Activated T-helper 17 cell treated with anti-CD3 and anti-CD28 coated beads, Interleukin-2, amount 50 U/mL, for 72 hours (primary cell): Measurements from ENCODE around the gene KIF5A. TPM values are rescaled to one million over a fixed set of nuclear protein-coding genes. Genes with fewer than 3 reads are reported as not detected.

Source experiments
- ATAC-seq: fragments of 150-1000 bp; cut with Tn5 transposase; replicated peaks from 2 replicates; pipeline ENCODE4 v1.10.0; 2021; ENCODE audit warnings: mild to moderate bottlenecking, moderate library complexity
- H3K27ac Mint-ChIP-seq: one replicate; pipeline ENCODE4 v1.8.0; 2022; ENCODE audit warnings: mixed read lengths
- H3K27me3 Mint-ChIP-seq: one replicate; pipeline ENCODE4 v1.8.0; 2022; ENCODE audit warnings: mixed read lengths
- H3K36me3 Mint-ChIP-seq: one replicate; pipeline ENCODE4 v1.8.0; 2022; ENCODE audit warnings: low read depth, mild to moderate bottlenecking, mixed read lengths
- H3K4me1 Mint-ChIP-seq: one replicate; pipeline ENCODE4 v1.8.0; 2022; ENCODE audit warnings: mixed read lengths
- H3K4me3 Mint-ChIP-seq: one replicate; pipeline ENCODE4 v1.8.0; 2022; ENCODE audit warnings: mild to moderate bottlenecking, mixed read lengths
- H3K9me3 Mint-ChIP-seq: one replicate; pipeline ENCODE4 v1.8.0; 2022; ENCODE audit warnings: mixed read lengths
- total RNA-seq, 2 donors: library from RNA; stranded (reverse); gene quantifications; one replicate each; pipeline ENCODE4 v1.2.3, GENCODE V29; 2022

Gene KIF5A
- total RNA-seq, 2 donors from 2014 or later = 2.0 to 3.0 TPM

GRCh38 chr12:57575771-57576612, 26.1 kb downstream of the KIF5A start:
- H3K9me3 Mint-ChIP-seq = no peaks in the 10 kb centered on the region
- H3K27ac Mint-ChIP-seq = no peak overlapping the region
- H3K4me3 Mint-ChIP-seq = no peak overlapping the region
- no peaks in the 10 kb centered on the region for H3K36me3 Mint-ChIP-seq
- no peaks in the 10 kb centered on the region for H3K27me3 Mint-ChIP-seq
- no peaks in the 10 kb centered on the region for H3K4me1 Mint-ChIP-seq
- ATAC-seq = no peak

- no peak overlapping the region for H3K4me3 Mint-ChIP-seq
- no peaks in the 10 kb centered on the region for H3K36me3 Mint-ChIP-seq
- H3K27ac Mint-ChIP-seq = no peak overlapping the region
- no peaks in the 10 kb centered on the region for H3K27me3 Mint-ChIP-seq
- no peak for ATAC-seq
- no peaks in the 10 kb centered on the region for H3K9me3 Mint-ChIP-seq
- no peaks in the 10 kb centered on the region for H3K4me1 Mint-ChIP-seq
Measured at GRCh38 chr12:57576613-57577160, 26.8 kb downstream of the KIF5A start.

GRCh38 chr12:57577981-57578758, 28.3 kb downstream of the KIF5A start:
- Mint-ChIP-seq H3K4me1 (peaks cover 2% of the 10 kb centered on the region), H3K4me3 (no peak overlapping the region), H3K27ac (no peak overlapping the region), H3K9me3 (no peaks in the 10 kb centered on the region), H3K27me3 (peaks cover 2% of the 10 kb centered on the region), H3K36me3 (no peaks in the 10 kb centered on the region)
- ATAC-seq = no peak

- peaks cover 6% of the 10 kb centered on the region for H3K4me1 Mint-ChIP-seq
- H3K27ac Mint-ChIP-seq = no peak overlapping the region
- no peak overlapping the region for H3K4me3 Mint-ChIP-seq
- peaks cover 4% of the 10 kb centered on the region for H3K27me3 Mint-ChIP-seq
- no peaks in the 10 kb centered on the region for H3K9me3 Mint-ChIP-seq
- no peaks in the 10 kb centered on the region for H3K36me3 Mint-ChIP-seq
- ATAC-seq = no peak
Measured at GRCh38 chr12:57579011-57579410, 29.2 kb downstream of the KIF5A start.

- ATAC-seq = no peak
- Mint-ChIP-seq H3K27me3 (peaks cover 4% of the 10 kb centered on the region), H3K27ac (peak overlapping the region; percentile 41), H3K4me1 (peaks cover 6% of the 10 kb centered on the region), H3K4me3 (no peak overlapping the region), H3K9me3 (no peaks in the 10 kb centered on the region), H3K36me3 (no peaks in the 10 kb centered on the region)
Measured at GRCh38 chr12:57579677-57580465, 30.0 kb downstream of the KIF5A start.

GRCh38 chr12:57580466-57580795, 30.6 kb downstream of the KIF5A start:
- H3K36me3 Mint-ChIP-seq = no peaks in the 10 kb centered on the region
- H3K27ac Mint-ChIP-seq = no peak overlapping the region

GRCh38 chr12:57581802-57582201, 32.0 kb downstream of the KIF5A start:
- no peak overlapping the region for H3K4me3 Mint-ChIP-seq
- no peaks in the 10 kb centered on the region for H3K9me3 Mint-ChIP-seq
- peaks cover 6% of the 10 kb centered on the region for H3K4me1 Mint-ChIP-seq
- H3K36me3 Mint-ChIP-seq = no peaks in the 10 kb centered on the region
- ATAC-seq = no peak
- H3K27me3 Mint-ChIP-seq = peaks cover 4% of the 10 kb centered on the region
- H3K27ac Mint-ChIP-seq = no peak overlapping the region

More at GRCh38 chr12:57580466-57580795, 30.6 kb downstream of the KIF5A start:
- no peak overlapping the region for H3K4me3 Mint-ChIP-seq
- peaks cover 4% of the 10 kb centered on the region for H3K27me3 Mint-ChIP-seq
- ATAC-seq = no peak
- peaks cover 6% of the 10 kb centered on the region for H3K4me1 Mint-ChIP-seq
- no peaks in the 10 kb centered on the region for H3K9me3 Mint-ChIP-seq

- Mint-ChIP-seq H3K4me3 (no peak overlapping the region), H3K27ac (no peak overlapping the region)
Measured at GRCh38 chr12:57582440-57582839, 32.6 kb downstream of the KIF5A start.

GRCh38 chr12:57583008-57583831, 33.4 kb downstream of the KIF5A start:
- peak; percentile 98 for ATAC-seq
- no peak overlapping the region for H3K27ac Mint-ChIP-seq
- H3K4me3 Mint-ChIP-seq = no peak overlapping the region
- H3K9me3 Mint-ChIP-seq = no peaks in the 10 kb centered on the region
- peaks cover 4% of the 10 kb centered on the region for H3K27me3 Mint-ChIP-seq
- H3K36me3 Mint-ChIP-seq = no peaks in the 10 kb centered on the region
- H3K4me1 Mint-ChIP-seq = peaks cover 6% of the 10 kb centered on the region

More at GRCh38 chr12:57582440-57582839, 32.6 kb downstream of the KIF5A start:
- no peak for ATAC-seq
- Mint-ChIP-seq H3K27me3 (peaks cover 4% of the 10 kb centered on the region), H3K4me1 (peaks cover 6% of the 10 kb centered on the region), H3K9me3 (no peaks in the 10 kb centered on the region), H3K36me3 (no peaks in the 10 kb centered on the region)

- H3K36me3 Mint-ChIP-seq = no peaks in the 10 kb centered on the region
- H3K4me1 Mint-ChIP-seq = peaks cover 6% of the 10 kb centered on the region
Measured at GRCh38 chr12:57584050-57584449, 34.2 kb downstream of the KIF5A start.

GRCh38 chr12:57584690-57585089, 34.8 kb downstream of the KIF5A start:
- Mint-ChIP-seq H3K4me3 (no peak overlapping the region), H3K27ac (no peak overlapping the region), H3K27me3 (peaks cover 4% of the 10 kb centered on the region), H3K4me1 (peaks cover 6% of the 10 kb centered on the region), H3K9me3 (no peaks in the 10 kb centered on the region), H3K36me3 (no peaks in the 10 kb centered on the region)
- no peak for ATAC-seq

More at GRCh38 chr12:57584050-57584449, 34.2 kb downstream of the KIF5A start:
- no peaks in the 10 kb centered on the region for H3K9me3 Mint-ChIP-seq
- H3K27ac Mint-ChIP-seq = no peak overlapping the region
- no peak for ATAC-seq
- peaks cover 4% of the 10 kb centered on the region for H3K27me3 Mint-ChIP-seq
- H3K4me3 Mint-ChIP-seq = no peak overlapping the region

- Mint-ChIP-seq H3K4me1 (peaks cover 6% of the 10 kb centered on the region), H3K27ac (no peak overlapping the region), H3K4me3 (no peak overlapping the region), H3K36me3 (no peaks in the 10 kb centered on the region), H3K27me3 (peaks cover 4% of the 10 kb centered on the region), H3K9me3 (no peaks in the 10 kb centered on the region)
- ATAC-seq = no peak
Measured at GRCh38 chr12:57585156-57585555, 35.3 kb downstream of the KIF5A start.

GRCh38 chr12:57586128-57586527, 36.3 kb downstream of the KIF5A start:
- Mint-ChIP-seq H3K27me3 (peaks cover 4% of the 10 kb centered on the region), H3K27ac (no peak overlapping the region), H3K36me3 (no peaks in the 10 kb centered on the region), H3K4me3 (no peak overlapping the region), H3K9me3 (no peaks in the 10 kb centered on the region), H3K4me1 (peaks cover 12% of the 10 kb centered on the region)
- ATAC-seq = no peak
